HepG2 (cell line): ENCODE results near the gene VTN. TPM values are rescaled to one million over a fixed set of nuclear protein-coding genes. Genes with fewer than 3 reads are reported as not detected.
A peak's percentile ranks its signal among the peaks of the same experiment; 100 is the strongest.

Experiments
- ATAC-seq: fragments of 200-7000 bp; cut with Tn5 transposase; 3 replicates; pipeline ENCODE4 v1.9.1; 2020; ENCODE audit warnings: mild to moderate bottlenecking, moderate library complexity
- BruUV-seq: library from RNA; stranded (reverse); fragments of 400-500 nt; replicated peaks from 2 replicates; lab custom pipeline; 2021; lab: Mats Ljungman, UMichigan
- CTCF ChIA-PET: fragments of 300-600 bp; formaldehyde crosslinking; extraction: SDS; loops from one replicate; lab custom pipeline; 2021; ENCODE audit warnings: low total read pairs, inconsistent platforms, low intra/inter-chr PET ratio; lab: Yijun Ruan, JAX
- POLR2A ChIA-PET: fragments of 350-600 bp; sonication (Branson Sonifier 250); formaldehyde crosslinking; loops from one replicate; lab custom pipeline; 2020; ENCODE audit warnings: antibody characterized with exemption, inconsistent platforms; lab: Yijun Ruan, JAX
- DNase-seq: peaks from one replicate; pipeline ENCODE4 v3.0.0-alpha.2; 2015; ENCODE audit warnings: low spot score
- FAIRE-seq: peaks from 3 replicates; lab custom pipeline; 2011; peaks lifted over from hg19 to GRCh38; lab: Jason Lieb, UNC
- H2AFZ ChIP-seq: one replicate; pipeline ENCODE4 v1.6.1; 2011; ENCODE audit warnings: low read length, inconsistent platforms
- H3K27ac ChIP-seq: fragments of 300-600 bp; 3 replicates; pipeline ENCODE4 v1.8.0; 2011; ENCODE audit warnings: mixed run types, mild to moderate bottlenecking, mixed read lengths, low read length, inconsistent platforms; ENCODE audit not compliant: insufficient read depth; ENCODE audit errors: extremely low read length
- H3K27me3 ChIP-seq, 2 experiments: fragments of 200-600 bp in 1 of 2; 2 replicates in 1 of 2; 3 replicates in 1 of 2; pipeline versions ENCODE4 v1.6.0 to v1.8.0; 2011; ENCODE audit warnings: low read length in 2 of 2, mild to moderate bottlenecking in 2 of 2, moderate library complexity in 2 of 2, inconsistent platforms in 1 of 2; ENCODE audit not compliant: insufficient read depth in 2 of 2, control insufficient read depth in 1 of 2
- H3K36me3 ChIP-seq, 2 experiments: fragments of 200-600 bp in 1 of 2; replicated peaks in 1 of 2; 2 replicates in 1 of 2; 3 replicates in 1 of 2; pipeline versions ENCODE4 v1.5.1 to v1.8.0; 2011; ENCODE audit warnings: low read length in 2 of 2, inconsistent platforms in 1 of 2; ENCODE audit not compliant: insufficient read depth in 2 of 2, control insufficient read depth in 1 of 2
- H3K4me1 ChIP-seq: 2 replicates; pipeline ENCODE4 v1.5.1; 2012; ENCODE audit warnings: low read length, inconsistent platforms; ENCODE audit not compliant: insufficient read depth
- H3K4me2 ChIP-seq: 2 replicates; pipeline ENCODE4 v1.6.0; 2011; ENCODE audit warnings: low read depth, low read length, inconsistent platforms
- H3K4me3 ChIP-seq, 3 experiments: fragments of 200-600 bp in 1 of 3; sonication (generic), shearing (Covaris generic) in 1 of 3; replicated peaks in 1 of 3; 2 replicates each; pipeline ENCODE4 v1.5.1; 2011 to 2016; ENCODE audit warnings: low read length in 3 of 3, inconsistent platforms in 2 of 3, low read depth in 2 of 3, mild to moderate bottlenecking in 2 of 3, control low read depth in 1 of 3, mixed read lengths in 1 of 3; ENCODE audit not compliant: insufficient read depth in 1 of 3
- H3K79me2 ChIP-seq: one replicate; pipeline ENCODE4 v1.6.1; 2011; ENCODE audit warnings: low read length, inconsistent platforms; ENCODE audit not compliant: insufficient read depth
- H3K9ac ChIP-seq: 2 replicates; pipeline ENCODE4 v1.6.0; 2011; ENCODE audit warnings: mild to moderate bottlenecking, low read depth, low read length, inconsistent platforms; ENCODE audit not compliant: insufficient read depth
- H3K9me3 ChIP-seq: 2 replicates; pipeline ENCODE4 v1.5.1; 2012; ENCODE audit warnings: mild to moderate bottlenecking, low read length
- H4K20me1 ChIP-seq: 2 replicates; pipeline ENCODE4 v1.6.0; 2011; ENCODE audit warnings: inconsistent platforms, mild to moderate bottlenecking, low read length, moderate library complexity; ENCODE audit not compliant: insufficient read depth
- POLR2A ChIP-seq, 2 experiments: IDR thresholded peaks; 2 replicates each; pipeline ENCODE4 v1.6.1; 2011; ENCODE audit warnings: low read depth in 2 of 2, low read length in 2 of 2, mild to moderate bottlenecking in 1 of 2, moderate library complexity in 1 of 2; ENCODE audit not compliant: insufficient read depth in 1 of 2
- POLR2AphosphoS5 ChIP-seq: IDR thresholded peaks from 2 replicates; pipeline ENCODE4 v1.6.1; 2012; ENCODE audit warnings: low read depth, low read length
- THAP7 ChIP-seq: sonication (generic); formaldehyde crosslinking; IDR thresholded peaks from 2 replicates; pipeline ENCODE4 v1.8.1; 2023; ENCODE audit warnings: mild to moderate bottlenecking, missing genetic modification reagents
- ZBTB7A ChIP-seq: sonication (generic); formaldehyde crosslinking; IDR thresholded peaks from 2 replicates; pipeline ENCODE4 v1.8.0; 2022; ENCODE audit warnings: mild to moderate bottlenecking, missing genetic modification reagents
- ZNF282 ChIP-seq: fragments of 450-650 bp; IDR thresholded peaks from 2 replicates; pipeline ENCODE4 v1.6.1; 2018; ENCODE audit not compliant: partially characterized antibody
- ZNF468 ChIP-seq: sonication (generic); formaldehyde crosslinking; IDR thresholded peaks from 2 replicates; pipeline ENCODE4 v1.8.0; 2022; ENCODE audit warnings: mild to moderate bottlenecking, moderate library complexity, missing genetic modification reagents
- ZNF749 ChIP-seq: sonication (generic); formaldehyde crosslinking; IDR thresholded peaks from 2 replicates; pipeline ENCODE4 v1.8.0; 2022; ENCODE audit warnings: mild to moderate bottlenecking, missing genetic modification reagents, moderate library complexity, borderline replicate concordance
- ZNF775 ChIP-seq: sonication (generic); formaldehyde crosslinking; IDR thresholded peaks from 2 replicates; pipeline ENCODE4 v1.4.0; 2020; ENCODE audit warnings: missing genetic modification reagents, mild to moderate bottlenecking, moderate library complexity, borderline replicate concordance
- WGBS: methylation state at CpG from one replicate; pipeline ENCODE4 v1.1.6; 2017; ENCODE audit warnings: low lambda C conversion rate; 5-methylcytosine and 5-hydroxymethylcytosine counted together
- in situ Hi-C: cut with HindIII; loops from 2 replicates; pipeline ENCODE4 v1.10.0; 2017; ENCODE audit warnings: low pct_unique_long_range_greater_than_20kb; ENCODE audit not compliant: extremely low pct_ligation_motif_present
- intact Hi-C: fragments of 100-400 bp; cut with micrococcal nuclease; formaldehyde crosslinking; loops from one replicate; pipeline ENCODE4 v1.10.0; 2022; ENCODE audit not compliant: unreplicated experiment
- polyA plus RNA-seq, 8 experiments: library from polyadenylated mRNA; depleted of rRNA in 3 of 8; stranded (reverse) in 7 of 8; unstranded in 1 of 8; fragments of >200 nt; fragmentation: Illumina TruSeq in 4 of 8; extraction: Trizol in 4 of 8; gene quantifications; 2 replicates each; pipeline versions ENCODE4 v1.2.1 to v1.2.3, GENCODE V29; 2011 to 2016; ENCODE audit warnings: low read depth in 4 of 8, missing spikeins in 1 of 8, mixed read lengths in 1 of 8; ENCODE audit not compliant: insufficient read depth in 1 of 8
- total RNA-seq, 5 experiments: library from RNA; depleted of rRNA; stranded (reverse); fragments of >200 nt; fragmentation: Illumina TruSeq; extraction: Trizol; gene quantifications; 2 replicates each; pipeline ENCODE4 v1.2.3, GENCODE V29; 2016; ENCODE audit warnings: low read depth in 1 of 5
- TF ChIP-seq, protein P1 (sequence below), 2 experiments: IDR thresholded peaks; 2 replicates each; pipeline ENCODE4 v1.6.1; 2011 to 2012; ENCODE audit warnings: low read length in 2 of 2, borderline replicate concordance in 1 of 2, low read depth in 1 of 2, mild to moderate bottlenecking in 1 of 2, moderate library complexity in 1 of 2

Gene VTN
- total and polyA plus RNA-seq, 2 of the 13 experiments (the other 11 are each of a cell fraction or from before 2014, with no cell fraction given): 108 to 131 TPM

- Histone ChIP-seq H3K4me1 (peaks cover 49% of the 10 kb centered on the region), H2AFZ (no peak overlapping the region), H3K27ac (no peak overlapping the region), H4K20me1 (no peaks in the 10 kb centered on the region), H3K36me3 (peaks cover 16 to 49% of the 10 kb centered on the region in 2 experiments), H3K27me3 (no peaks in the 10 kb centered on the region; a peak in 1 of 5 replicates), H3K4me2 (no peak overlapping the region), H3K4me3 (no peak overlapping the region), H3K79me2 (peaks cover 37% of the 10 kb centered on the region), H3K9ac (no peak overlapping the region), H3K9me3 (no peaks in the 10 kb centered on the region)
- BruUV-seq: no TSS peak
- DNase-seq: no peak
- WGBS: 100% methylated on average over 5 of the region's 5 CpGs
- ATAC-seq: no peak
- FAIRE-seq: no peak
- intact Hi-C loops: no loop called here
- in situ Hi-C loops: no loop called here
- TF ChIP-seq POLR2A (IDR thresholded peaks at IDR 0.05; ENCODE audit: insufficient read depth in 1 of 2, low read depth in 2 of 2, low read length in 2 of 2) (0 out of 4 replicates have a peak, but pooled peaks of 1 of the 2 experiments have one; percentile 15), ZBTB7A (no peak), ZNF468 (no peak), POLR2AphosphoS5 (0 out of 2 replicates have a peak, but pooled peaks have one; percentile 31), THAP7 (CRISPR knock-in tag) (no peak), ZNF775 (CRISPR knock-in tag) (no peak), ZNF749 (no peak), ZNF282 (no peak)
- TF ChIP-seq, protein P1, sequence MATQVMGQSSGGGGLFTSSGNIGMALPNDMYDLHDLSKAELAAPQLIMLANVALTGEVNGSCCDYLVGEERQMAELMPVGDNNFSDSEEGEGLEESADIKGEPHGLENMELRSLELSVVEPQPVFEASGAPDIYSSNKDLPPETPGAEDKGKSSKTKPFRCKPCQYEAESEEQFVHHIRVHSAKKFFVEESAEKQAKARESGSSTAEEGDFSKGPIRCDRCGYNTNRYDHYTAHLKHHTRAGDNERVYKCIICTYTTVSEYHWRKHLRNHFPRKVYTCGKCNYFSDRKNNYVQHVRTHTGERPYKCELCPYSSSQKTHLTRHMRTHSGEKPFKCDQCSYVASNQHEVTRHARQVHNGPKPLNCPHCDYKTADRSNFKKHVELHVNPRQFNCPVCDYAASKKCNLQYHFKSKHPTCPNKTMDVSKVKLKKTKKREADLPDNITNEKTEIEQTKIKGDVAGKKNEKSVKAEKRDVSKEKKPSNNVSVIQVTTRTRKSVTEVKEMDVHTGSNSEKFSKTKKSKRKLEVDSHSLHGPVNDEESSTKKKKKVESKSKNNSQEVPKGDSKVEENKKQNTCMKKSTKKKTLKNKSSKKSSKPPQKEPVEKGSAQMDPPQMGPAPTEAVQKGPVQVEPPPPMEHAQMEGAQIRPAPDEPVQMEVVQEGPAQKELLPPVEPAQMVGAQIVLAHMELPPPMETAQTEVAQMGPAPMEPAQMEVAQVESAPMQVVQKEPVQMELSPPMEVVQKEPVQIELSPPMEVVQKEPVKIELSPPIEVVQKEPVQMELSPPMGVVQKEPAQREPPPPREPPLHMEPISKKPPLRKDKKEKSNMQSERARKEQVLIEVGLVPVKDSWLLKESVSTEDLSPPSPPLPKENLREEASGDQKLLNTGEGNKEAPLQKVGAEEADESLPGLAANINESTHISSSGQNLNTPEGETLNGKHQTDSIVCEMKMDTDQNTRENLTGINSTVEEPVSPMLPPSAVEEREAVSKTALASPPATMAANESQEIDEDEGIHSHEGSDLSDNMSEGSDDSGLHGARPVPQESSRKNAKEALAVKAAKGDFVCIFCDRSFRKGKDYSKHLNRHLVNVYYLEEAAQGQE (IDR thresholded peaks at IDR 0.05; ENCODE audit: borderline replicate concordance in 1 of 2, low read depth in 1 of 2, low read length in 2 of 2): no peak
- POLR2A ChIA-PET: interaction anchor here (1.0 kb wide), 1 partner anchor 11 kb away, joined by 3 read pairs; no protein-coding TSS in a partner anchor
- CTCF ChIA-PET: no interaction called here
Measured at GRCh38 chr17:28330671-28331070, 39.4 kb downstream of the VTN start.
